Lower lobe of right lung (tissue), 2 donors: Measurements from ENCODE around the gene SLC25A21. TPM values are rescaled to one million over a fixed set of nuclear protein-coding genes. Genes with fewer than 3 reads are reported as not detected.
A peak's percentile ranks its signal among the peaks of the same experiment; 100 is the strongest.

Experiments
- ATAC-seq, 2 donors: fragments of 200-7000 bp; cut with Tn5 transposase; one replicate each; pipeline ENCODE4 v1.9.1; 2020 to 2022; ENCODE audit warnings: mild to moderate bottlenecking in 2 of 2, moderate library complexity in 2 of 2
- DNase-seq: peaks from one replicate; pipeline ENCODE4 v3.0.0-alpha.2; 2020
- H3K27ac ChIP-seq: fragments of 200-600 bp; one replicate; pipeline ENCODE4 v1.8.0; 2022
- H3K27me3 ChIP-seq: fragments of 200-600 bp; one replicate; pipeline ENCODE4 v1.8.0; 2022; ENCODE audit warnings: low read depth
- H3K36me3 ChIP-seq: fragments of 200-600 bp; one replicate; pipeline ENCODE4 v1.8.0; 2022; ENCODE audit warnings: mild to moderate bottlenecking
- H3K4me1 ChIP-seq: fragments of 200-600 bp; one replicate; pipeline ENCODE4 v1.8.0; 2022
- H3K4me3 ChIP-seq: fragments of 200-600 bp; one replicate; pipeline ENCODE4 v1.8.0; 2022; ENCODE audit warnings: mild to moderate bottlenecking
- H3K9me3 ChIP-seq: fragments of 200-600 bp; one replicate; pipeline ENCODE4 v1.8.0; 2022
- intact Hi-C: fragments of 100-400 bp; cut with DNase I; formaldehyde crosslinking; loops from one replicate; pipeline ENCODE4 v1.11.0; 2022
- total RNA-seq: library from RNA; stranded (reverse); fragmentation: NEBNext Ultra II Directional; extraction: Animal tissue kit (Norgen Biotek cat#: 25700); gene quantifications from one replicate; pipeline ENCODE4 v1.2.1, GENCODE V29; 2021
- TF ChIP-seq, protein P1 (sequence below): fragments of 200-600 bp; IDR thresholded peaks from one replicate; pipeline ENCODE4 v1.8.0; 2022; ENCODE audit warnings: antibody characterized with exemption, mild to moderate bottlenecking
- donor health status: DM: no; HTN: yes; CAD: no; lungs with severe emphysema.

Gene SLC25A21
- total RNA-seq, 1 donor from 2014 or later, result 0.38 TPM

DNA sequence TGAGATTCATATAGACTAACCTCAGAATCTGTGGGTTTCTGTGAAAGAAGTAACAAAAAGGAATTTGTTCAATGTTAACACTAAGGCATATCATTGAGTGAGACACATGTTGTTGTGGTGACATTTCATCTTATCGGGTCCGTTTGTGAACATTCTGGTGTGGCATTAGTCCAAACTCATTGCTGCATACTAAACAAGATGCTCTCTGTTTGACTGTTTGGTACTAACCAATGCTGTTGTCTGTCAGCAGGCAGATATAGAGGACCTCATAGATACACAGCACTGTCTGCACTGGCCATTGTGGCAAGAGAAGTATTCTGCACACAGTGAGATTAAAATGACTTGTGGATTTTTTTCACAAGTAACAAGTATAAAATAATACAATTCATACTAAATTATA, 41.2 kb downstream of the SLC25A21 start:
- Histone ChIP-seq H3K27me3 (no peaks in the 10 kb centered on the region), H3K4me3 (no peak overlapping the region), H3K36me3 (no peaks in the 10 kb centered on the region), H3K4me1 (no peaks in the 10 kb centered on the region), H3K9me3 (no peaks in the 10 kb centered on the region), H3K27ac (no peak overlapping the region)
- DNase-seq (no peak), ATAC-seq (no peak)
- intact Hi-C loops, result no loop called here
- TF ChIP-seq, protein P1, sequence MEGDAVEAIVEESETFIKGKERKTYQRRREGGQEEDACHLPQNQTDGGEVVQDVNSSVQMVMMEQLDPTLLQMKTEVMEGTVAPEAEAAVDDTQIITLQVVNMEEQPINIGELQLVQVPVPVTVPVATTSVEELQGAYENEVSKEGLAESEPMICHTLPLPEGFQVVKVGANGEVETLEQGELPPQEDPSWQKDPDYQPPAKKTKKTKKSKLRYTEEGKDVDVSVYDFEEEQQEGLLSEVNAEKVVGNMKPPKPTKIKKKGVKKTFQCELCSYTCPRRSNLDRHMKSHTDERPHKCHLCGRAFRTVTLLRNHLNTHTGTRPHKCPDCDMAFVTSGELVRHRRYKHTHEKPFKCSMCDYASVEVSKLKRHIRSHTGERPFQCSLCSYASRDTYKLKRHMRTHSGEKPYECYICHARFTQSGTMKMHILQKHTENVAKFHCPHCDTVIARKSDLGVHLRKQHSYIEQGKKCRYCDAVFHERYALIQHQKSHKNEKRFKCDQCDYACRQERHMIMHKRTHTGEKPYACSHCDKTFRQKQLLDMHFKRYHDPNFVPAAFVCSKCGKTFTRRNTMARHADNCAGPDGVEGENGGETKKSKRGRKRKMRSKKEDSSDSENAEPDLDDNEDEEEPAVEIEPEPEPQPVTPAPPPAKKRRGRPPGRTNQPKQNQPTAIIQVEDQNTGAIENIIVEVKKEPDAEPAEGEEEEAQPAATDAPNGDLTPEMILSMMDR, result no peak

- Histone ChIP-seq H3K4me3 (no peak overlapping the region), H3K27me3 (no peaks in the 10 kb centered on the region), H3K4me1 (no peaks in the 10 kb centered on the region), H3K9me3 (no peaks in the 10 kb centered on the region), H3K27ac (no peak overlapping the region), H3K36me3 (no peaks in the 10 kb centered on the region)
- no peak for ATAC-seq
- TF ChIP-seq, protein P1, result no peak
- DNase-seq, result no peak
- intact Hi-C loops, result no loop called here
These were observed 43.4 kb downstream of the SLC25A21 start for GRCh38 chr14:37129047-37129446.

DNA sequence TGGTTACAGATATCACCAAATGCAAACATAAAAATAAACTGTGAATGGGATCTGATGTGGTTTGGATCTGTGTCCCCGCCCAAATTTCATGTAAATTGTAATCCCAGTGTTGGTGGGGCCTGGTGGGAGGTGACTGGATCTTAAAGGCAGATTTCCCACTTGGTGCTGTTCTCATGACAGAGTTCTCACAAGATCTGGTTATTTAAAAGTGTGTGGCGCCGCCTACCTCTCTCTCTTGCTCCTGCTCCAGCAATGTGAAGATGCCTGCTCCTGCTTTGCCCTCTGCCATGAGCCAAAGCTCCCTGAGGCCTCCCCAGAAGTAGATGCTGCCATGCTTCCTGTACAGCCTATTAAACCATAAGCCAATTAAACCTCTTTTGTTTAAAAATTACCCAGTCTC, 47.8 kb downstream of the SLC25A21 start:
- H3K27ac ChIP-seq, result no peak overlapping the region
- DNase-seq, result no peak
- intact Hi-C loops, result no loop called here
- H3K27me3 ChIP-seq, result no peaks in the 10 kb centered on the region
- no peak for ATAC-seq
- TF ChIP-seq, protein P1, result no peak
- H3K4me1 ChIP-seq, result no peaks in the 10 kb centered on the region
- no peaks in the 10 kb centered on the region for H3K36me3 ChIP-seq
- no peaks in the 10 kb centered on the region for H3K9me3 ChIP-seq
- H3K4me3 ChIP-seq, result no peak overlapping the region

DNA sequence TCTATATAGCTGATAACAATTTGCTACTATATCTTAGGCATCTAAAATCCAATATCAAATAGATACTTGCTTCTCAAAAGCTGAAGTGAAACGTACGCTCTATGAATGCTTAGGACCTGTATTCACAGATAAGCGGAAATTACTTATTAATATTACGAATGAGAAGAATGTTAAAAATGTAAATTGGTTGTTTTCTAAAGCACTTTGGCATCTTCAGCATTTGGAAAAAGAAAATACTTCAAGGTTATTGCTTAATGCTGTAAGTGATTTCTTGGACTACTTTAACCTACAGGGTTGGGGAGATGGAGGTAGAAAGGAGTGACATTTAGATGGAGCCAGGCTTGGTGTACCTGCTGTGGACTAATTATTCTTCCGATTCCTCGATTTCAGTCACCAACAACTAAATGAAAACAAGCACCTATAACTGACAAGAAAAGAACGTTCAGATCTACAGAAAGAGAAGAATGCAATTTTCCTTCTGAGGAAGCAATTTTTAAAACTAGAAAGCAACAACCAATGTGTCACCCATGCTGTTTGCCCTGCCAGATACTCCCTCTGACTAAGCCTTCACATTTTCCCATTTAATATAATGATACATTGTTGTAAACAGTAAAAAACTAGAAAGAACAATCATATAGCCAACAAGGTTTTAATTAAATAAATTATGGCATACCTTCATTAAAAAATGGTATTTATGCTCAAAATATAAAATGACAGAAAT, 49.3 kb downstream of the SLC25A21 start:
- DNase-seq (no peak), ATAC-seq (peak in 1 of 2 donors; percentile 74)
- H3K36me3 ChIP-seq, result no peaks in the 10 kb centered on the region
- H3K9me3 ChIP-seq, result peaks cover 5% of the 10 kb centered on the region
- no peak overlapping the region for H3K4me3 ChIP-seq
- intact Hi-C loops, result no loop called here
- TF ChIP-seq, protein P1, result no peak
- no peak overlapping the region for H3K27ac ChIP-seq
- H3K4me1 ChIP-seq, result no peaks in the 10 kb centered on the region
- no peaks in the 10 kb centered on the region for H3K27me3 ChIP-seq

GRCh38 chr14:37122288-37122687, 50.1 kb downstream of the SLC25A21 start:
- H3K4me3 ChIP-seq, result no peak overlapping the region
- no peaks in the 10 kb centered on the region for H3K4me1 ChIP-seq
- H3K9me3 ChIP-seq, result peaks cover 5% of the 10 kb centered on the region
- no peak for DNase-seq
- no peak overlapping the region for H3K27ac ChIP-seq
- H3K27me3 ChIP-seq, result no peaks in the 10 kb centered on the region
- TF ChIP-seq, protein P1, result no peak
- intact Hi-C loops, result no loop called here
- ATAC-seq, result peak; percentile 72 to 91
- no peaks in the 10 kb centered on the region for H3K36me3 ChIP-seq
